Upper lobe of right lung (tissue), 1 donor: ENCODE data around the gene UGT1A7. TPM values are rescaled to one million over a fixed set of nuclear protein-coding genes. Genes with fewer than 3 reads are reported as not detected.
A peak's percentile ranks its signal among the peaks of the same experiment; 100 is the strongest.

Experiments used
- ATAC-seq: fragments of 200-7000 bp; cut with Tn5 transposase; one replicate; pipeline ENCODE4 v1.9.1; 2020; ENCODE audit warnings: mild to moderate bottlenecking, moderate library complexity
- DNase-seq: peaks from one replicate; pipeline ENCODE4 v3.0.0-alpha.2; 2020
- H3K27ac ChIP-seq: fragments of 200-600 bp; one replicate; pipeline ENCODE4 v1.8.0; 2022
- H3K27me3 ChIP-seq: fragments of 200-600 bp; one replicate; pipeline ENCODE4 v1.8.0; 2022; ENCODE audit warnings: mild to moderate bottlenecking
- H3K36me3 ChIP-seq: fragments of 200-600 bp; one replicate; pipeline ENCODE4 v1.8.0; 2022
- H3K4me1 ChIP-seq: fragments of 200-600 bp; one replicate; pipeline ENCODE4 v1.8.0; 2022
- H3K4me3 ChIP-seq: fragments of 200-600 bp; one replicate; pipeline ENCODE4 v1.8.0; 2022; ENCODE audit warnings: mild to moderate bottlenecking
- H3K9me3 ChIP-seq: fragments of 200-600 bp; one replicate; pipeline ENCODE4 v1.8.0; 2022
- CTCF ChIP-seq: fragments of 200-600 bp; IDR thresholded peaks from one replicate; pipeline ENCODE4 v1.8.0; 2022; ENCODE audit warnings: antibody characterized with exemption
- intact Hi-C: fragments of 100-400 bp; cut with DNase I; formaldehyde crosslinking; loops from one replicate; pipeline ENCODE4 v1.11.0; 2022
- total RNA-seq: library from RNA; stranded (reverse); fragmentation: NEBNext Ultra II Directional; extraction: Animal tissue kit (Norgen Biotek cat#: 25700); gene quantifications from one replicate; pipeline ENCODE4 v1.2.1, GENCODE V29; 2021
- donor health status: DM: no; HTN: yes; CAD: no; lungs with severe emphysema.

The UGT1A7 gene
- total RNA-seq, 1 donor from 2014 or later = not detected

DNA sequence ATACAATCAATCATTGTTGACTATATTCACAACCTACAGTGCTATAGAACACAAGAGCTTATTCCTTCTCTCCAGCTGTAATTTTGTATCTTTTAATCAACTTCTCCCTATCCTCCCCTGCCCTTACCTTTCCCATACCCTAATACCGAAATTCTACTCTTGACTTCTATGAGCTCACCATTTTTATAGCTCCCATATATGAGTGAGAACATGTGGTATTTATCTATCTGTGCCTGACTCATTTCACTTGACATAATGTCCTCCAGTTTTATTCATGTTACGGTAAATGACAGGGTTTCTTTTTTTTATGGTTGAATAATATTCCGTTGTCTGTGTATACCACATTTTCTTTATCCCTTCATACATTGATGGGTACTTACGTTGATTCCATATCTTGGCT, 99.1 kb downstream of the UGT1A7 start:
- TF ChIP-seq CTCF = no peak
- no peak overlapping the region for H3K4me3 ChIP-seq
- DNase-seq (no peak), ATAC-seq (no peak)
- no peaks in the 10 kb centered on the region for H3K36me3 ChIP-seq
- no peaks in the 10 kb centered on the region for H3K9me3 ChIP-seq
- H3K27me3 ChIP-seq = no peaks in the 10 kb centered on the region
- no peak overlapping the region for H3K27ac ChIP-seq
- no peaks in the 10 kb centered on the region for H3K4me1 ChIP-seq
- intact Hi-C loops = no loop called here

- Histone ChIP-seq H3K36me3 (no peaks in the 10 kb centered on the region), H3K9me3 (no peaks in the 10 kb centered on the region), H3K4me1 (no peaks in the 10 kb centered on the region), H3K27me3 (no peaks in the 10 kb centered on the region), H3K4me3 (no peak overlapping the region), H3K27ac (no peak overlapping the region)
- intact Hi-C loops = no loop called here
- ATAC-seq (no peak), DNase-seq (peak; percentile 48)
- TF ChIP-seq CTCF = no peak
Measured at GRCh38 chr2:233789554-233789953, 107.9 kb downstream of the UGT1A7 start.

- Histone ChIP-seq H3K4me3 (no peak overlapping the region), H3K4me1 (no peaks in the 10 kb centered on the region), H3K9me3 (no peaks in the 10 kb centered on the region), H3K27me3 (no peaks in the 10 kb centered on the region), H3K27ac (no peak overlapping the region), H3K36me3 (no peaks in the 10 kb centered on the region)
- TF ChIP-seq CTCF = no peak
- ATAC-seq = no peak
- intact Hi-C loops = no loop called here
- DNase-seq = peak; percentile 51
Measured at GRCh38 chr2:233791151-233791882, 109.6 kb downstream of the UGT1A7 start.

DNA sequence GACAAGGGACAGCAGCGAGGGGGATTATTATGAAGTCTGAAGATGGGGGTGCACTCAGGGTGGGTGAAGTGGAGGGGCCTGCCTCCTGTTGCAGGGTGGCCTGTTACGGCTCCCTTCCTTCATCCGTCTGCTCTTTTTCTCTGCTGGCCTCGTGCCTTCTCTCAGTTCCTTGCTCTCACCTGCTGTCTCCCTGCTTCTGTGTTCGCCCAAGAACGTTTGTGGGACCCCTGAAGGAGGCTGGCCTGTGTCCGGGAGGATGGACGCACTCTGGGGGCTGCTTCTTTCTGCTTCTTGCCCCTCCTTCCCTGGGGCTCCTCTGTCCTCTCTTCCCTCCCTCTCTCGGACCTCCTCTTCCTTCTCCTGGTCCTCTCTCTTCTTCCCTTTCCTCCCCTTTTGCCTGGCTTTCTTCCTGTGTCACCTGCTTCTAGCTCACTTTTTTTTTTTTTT, 110.2 kb downstream of the UGT1A7 start:
- DNase-seq = no peak
- Histone ChIP-seq H3K27me3 (no peaks in the 10 kb centered on the region), H3K27ac (no peak overlapping the region), H3K36me3 (no peaks in the 10 kb centered on the region), H3K4me1 (no peaks in the 10 kb centered on the region), H3K4me3 (no peak overlapping the region), H3K9me3 (no peaks in the 10 kb centered on the region)
- ATAC-seq = no peak
- no peak for TF ChIP-seq CTCF
- intact Hi-C loops = no loop called here

DNA sequence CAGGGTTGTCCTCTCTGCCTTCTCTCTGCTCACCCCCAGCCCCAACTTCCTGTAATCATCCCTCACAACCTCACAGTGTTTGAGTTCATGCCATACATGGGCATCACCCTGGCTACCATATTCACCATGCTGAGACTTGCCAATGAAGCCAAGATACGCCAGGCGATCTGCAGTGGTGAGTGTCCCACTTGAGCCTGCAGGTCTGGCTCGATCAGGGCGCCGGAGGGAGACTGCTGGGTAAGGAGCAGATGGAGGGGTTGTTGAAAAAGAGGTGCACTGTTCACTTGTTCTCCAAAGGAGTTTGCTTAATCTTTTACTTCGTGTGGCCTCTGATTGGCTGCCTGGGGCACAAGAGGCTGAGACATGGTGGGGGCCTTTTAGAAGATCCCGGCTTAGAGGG, 111.0 kb downstream of the UGT1A7 start:
- DNase-seq (peak; percentile 40), ATAC-seq (no peak)
- no peaks in the 10 kb centered on the region for H3K27me3 ChIP-seq
- H3K4me1 ChIP-seq = no peaks in the 10 kb centered on the region
- H3K4me3 ChIP-seq = no peak overlapping the region
- H3K36me3 ChIP-seq = no peaks in the 10 kb centered on the region
- TF ChIP-seq CTCF = no peak
- H3K9me3 ChIP-seq = no peaks in the 10 kb centered on the region
- H3K27ac ChIP-seq = no peak overlapping the region
- intact Hi-C loops = no loop called here
